GM18505 (cell line): Measurements from ENCODE around the gene SOCS2.

Source experiments
- ATAC-seq: cut with Tn5 transposase; IDR thresholded peaks from one replicate; pipeline ENCODE4 v1.9.1; 2021; ENCODE audit not compliant: unreplicated experiment
- POLR2A ChIP-seq: IDR thresholded peaks from 4 replicates; pipeline ENCODE4 v1.6.1; 2011; ENCODE audit warnings: borderline replicate concordance; ENCODE audit not compliant: insufficient read depth, insufficient read length; ENCODE audit errors: extremely low read depth

The SOCS2 gene

GRCh38 chr12:93592641-93593406 is 20.3 kb downstream of the SOCS2 start:
- no peak for ATAC-seq
- no peak for TF ChIP-seq POLR2A

DNA sequence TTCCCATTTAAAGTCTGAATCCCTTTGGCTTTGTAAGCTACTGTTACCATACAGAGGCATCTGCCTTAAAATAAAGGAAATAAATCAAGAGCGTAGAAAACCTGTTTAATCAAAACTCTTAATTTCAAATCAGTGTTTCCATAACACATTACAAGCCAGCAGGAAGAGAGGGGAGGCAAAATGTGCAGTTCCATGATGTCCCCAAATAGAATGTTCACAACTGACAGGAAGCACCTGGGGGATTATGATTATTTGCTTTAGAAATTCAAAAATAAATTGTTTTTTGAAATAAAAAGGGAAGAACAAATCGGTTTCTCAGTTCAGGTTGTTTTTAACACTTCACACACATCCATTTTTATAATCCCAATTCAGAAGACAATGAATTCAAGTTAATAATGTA is 21.4 kb downstream of the SOCS2 start:
- no peak for TF ChIP-seq POLR2A
- no peak for ATAC-seq

GRCh38 chr12:93594766-93595311 is 22.4 kb downstream of the SOCS2 start:
- no peak for ATAC-seq
- no peak for TF ChIP-seq POLR2A

GRCh38 chr12:93595351-93595750 is 22.9 kb downstream of the SOCS2 start:
- ATAC-seq: no peak

DNA sequence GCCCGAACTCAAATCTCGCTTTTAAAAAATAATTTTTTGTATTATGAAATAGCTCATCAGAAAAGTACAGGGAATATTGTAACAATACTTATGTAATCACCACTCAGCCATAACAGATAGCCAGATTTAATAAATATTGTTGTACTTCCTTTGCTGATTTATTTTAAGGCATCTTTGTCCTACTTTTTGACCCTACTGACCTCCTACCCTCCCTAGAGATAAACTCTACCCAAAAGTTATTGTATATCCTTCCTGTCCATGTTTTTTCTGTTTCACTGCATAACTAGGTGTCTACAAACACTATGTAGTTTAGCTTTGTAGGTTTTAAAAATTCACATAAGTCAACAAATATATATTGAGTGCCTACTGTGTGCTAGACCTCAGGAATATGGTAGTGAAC is 25.1 kb downstream of the SOCS2 start:
- no peak for TF ChIP-seq POLR2A
- no peak for ATAC-seq

More at GRCh38 chr12:93595351-93595750, 22.9 kb downstream of the SOCS2 start:
- TF ChIP-seq POLR2A: no peak

DNA sequence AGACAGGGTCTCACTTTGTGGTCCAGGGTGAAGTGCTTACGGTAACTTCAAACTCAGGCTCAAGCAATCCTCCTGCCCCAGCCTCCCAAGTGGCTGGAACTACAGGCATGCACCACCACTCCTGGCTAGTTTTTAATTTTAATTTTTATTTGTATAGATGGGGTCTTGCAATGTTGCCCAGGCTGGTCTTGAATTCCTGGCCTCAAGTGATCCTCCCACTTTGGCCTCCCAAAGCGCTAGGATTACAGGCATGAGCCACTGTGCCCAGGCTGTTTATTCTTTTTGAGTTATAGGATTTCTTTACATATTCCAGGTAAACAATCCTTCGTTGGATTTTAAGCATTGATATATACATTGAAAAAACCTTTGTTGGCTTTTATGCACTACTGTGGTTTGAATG is 26.7 kb downstream of the SOCS2 start:
- no peak for ATAC-seq

DNA sequence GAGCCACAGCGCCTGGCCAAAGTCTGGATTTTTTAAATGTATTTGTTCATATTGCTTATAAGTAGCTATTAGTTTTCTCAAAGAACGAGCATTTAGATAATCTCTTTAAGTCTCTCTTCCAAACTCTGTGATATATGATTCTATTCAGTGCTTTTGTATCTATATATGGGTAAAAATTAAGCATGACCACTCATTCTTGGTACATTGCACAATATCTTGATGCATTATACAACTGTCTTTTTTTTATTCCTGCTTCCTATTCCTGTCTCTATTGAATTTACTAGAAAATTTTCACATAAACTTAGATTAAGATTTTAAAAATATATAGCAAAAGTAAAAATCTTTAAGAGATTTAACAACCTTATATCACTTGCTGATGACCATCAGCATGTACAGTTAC is 29.1 kb downstream of the SOCS2 start:
- ATAC-seq: no peak
- no peak for TF ChIP-seq POLR2A

More for the DNA sequence above, 26.7 kb downstream of the SOCS2 start:
- no peak for TF ChIP-seq POLR2A

- ATAC-seq: no peak
- TF ChIP-seq POLR2A: no peak
These were observed 30.6 kb downstream of the SOCS2 start for GRCh38 chr12:93602897-93603668.

GRCh38 chr12:93603762-93604161 is 31.3 kb downstream of the SOCS2 start:
- ATAC-seq: no peak
- TF ChIP-seq POLR2A: no peak

- ATAC-seq: no peak
- TF ChIP-seq POLR2A: no peak
These were observed 35.8 kb downstream of the SOCS2 start for GRCh38 chr12:93608313-93608712.

DNA sequence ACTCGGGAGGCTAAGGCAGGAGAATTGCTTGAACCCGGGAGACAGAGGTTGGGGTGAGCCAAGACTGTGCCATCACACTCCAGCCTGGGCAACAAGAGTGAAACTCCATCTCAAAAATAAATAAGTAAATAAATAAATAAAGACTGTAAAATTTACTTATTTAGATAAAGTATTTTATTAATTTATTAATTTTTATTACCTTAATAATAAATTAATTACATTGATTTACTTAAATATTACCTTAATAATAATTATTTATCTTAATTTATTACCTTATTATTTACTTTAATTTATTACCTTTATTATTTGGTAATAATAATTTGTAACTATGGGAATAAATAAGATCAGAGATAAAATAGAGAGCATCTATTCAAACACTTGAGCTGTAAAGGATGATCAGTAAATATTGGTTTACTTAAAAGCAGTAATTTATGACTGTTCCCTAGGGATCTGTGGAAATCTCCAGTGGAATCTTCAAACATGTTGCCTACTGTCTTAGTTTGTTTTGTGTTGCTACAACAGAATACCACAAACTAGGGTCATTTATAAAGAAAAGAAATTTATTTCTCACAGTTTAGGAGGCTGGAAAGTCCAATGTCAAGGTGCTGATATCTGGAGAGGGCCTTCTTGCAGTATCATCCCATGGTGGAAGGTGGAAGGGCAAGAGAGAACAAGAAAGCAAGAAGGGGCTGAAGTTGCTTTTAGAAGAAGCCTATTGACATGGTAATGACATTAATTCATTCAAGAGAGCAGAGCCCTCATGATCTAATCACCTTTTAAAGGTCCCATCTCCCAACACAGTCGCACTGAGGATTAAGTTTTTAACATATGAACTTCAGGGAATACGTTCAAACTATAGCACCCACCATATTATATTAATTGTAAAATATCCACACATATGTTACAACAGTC is 37.1 kb downstream of the SOCS2 start:
- no peak for ATAC-seq
- no peak for TF ChIP-seq POLR2A

- no peak for ATAC-seq
- no peak for TF ChIP-seq POLR2A
These were observed 40.3 kb downstream of the SOCS2 start for GRCh38 chr12:93612776-93613175.
